ENCODE data around the gene GPR63. TPM values are rescaled to one million over a fixed set of nuclear protein-coding genes. Genes with fewer than 3 reads are reported as not detected.

GPR63 gene
- total RNA-seq, result 1.0 and 1.4 TPM in 2 replicates

DNA sequence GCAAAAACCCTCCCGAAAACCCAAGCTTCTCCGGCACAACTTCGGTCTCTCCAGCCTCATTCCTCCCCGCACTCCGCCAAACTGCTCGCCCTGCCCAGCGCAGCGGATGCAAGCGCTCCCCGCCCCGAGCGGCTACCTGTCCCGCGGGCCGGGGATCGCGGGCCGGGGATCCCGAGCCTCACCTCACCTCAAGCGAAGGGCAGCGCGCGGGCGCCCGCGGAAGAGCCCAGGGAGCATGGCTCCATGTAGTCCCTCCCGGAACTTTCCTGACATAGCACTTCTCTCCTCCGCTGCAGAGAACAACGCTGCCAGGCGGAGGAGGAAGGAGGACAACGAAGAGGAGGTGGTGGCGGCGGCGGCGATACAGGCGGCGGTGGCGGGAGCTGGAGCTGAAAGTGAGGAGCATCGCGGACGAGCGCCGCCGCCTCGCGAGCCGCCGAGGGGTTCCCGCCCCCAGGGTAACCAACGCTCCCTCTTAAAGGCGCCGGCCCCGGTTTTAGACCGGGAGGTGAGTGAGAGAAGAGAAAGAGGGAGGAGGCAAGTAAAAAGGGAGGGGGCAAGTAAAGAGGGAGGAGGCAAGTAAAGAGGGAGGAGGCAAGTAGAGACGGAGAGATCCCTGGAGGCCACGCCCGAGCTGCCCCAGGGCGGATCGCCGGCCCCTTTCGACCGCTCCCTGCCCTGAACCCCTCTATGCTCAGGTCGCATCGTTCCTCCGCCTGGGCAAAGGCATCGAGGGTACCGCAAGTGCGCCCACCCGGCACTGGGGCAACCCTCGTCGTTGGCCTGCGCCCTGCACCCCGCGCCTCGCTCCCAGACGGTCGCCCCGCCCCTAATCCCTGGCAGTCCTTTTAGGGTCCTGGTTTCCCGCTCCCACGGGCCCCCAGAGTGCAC is at the start of gene GPR63:
TSS of gene GPR63 (minus strand) at position 397 of the 891 bp plus-strand sequence. CDS start 37,746 bp downstream, outside the sequence.

Other genes starting within 250 kb of the GPR63 start
- 5.0 and 6.8 TPM in 2 replicates for gene NDUFAF4, start 60.4 kb upstream of the GPR63 start, total RNA-seq
- gene KLHL32, start 87.3 kb upstream of the GPR63 start, total RNA-seq, result under 0.01 TPM in 1 of 2 replicates, not detected in the other

All from smooth muscle cell of bladder (primary cell).